ENCODE data around the gene ZCCHC24. TPM values are rescaled to one million over a fixed set of nuclear protein-coding genes. Genes with fewer than 3 reads are reported as not detected.
"Not testable (repeated sequence)": the region's sequence is repeated elsewhere in the genome, so short reads cannot be mapped to it uniquely, and the experiment has no call there.

The ZCCHC24 gene
- total RNA-seq, 4 donors from 2014 or later, result 47.1 to 73.6 (median 55.5) TPM

- DNase-seq (ENCODE audit: low spot score) (no peak), ATAC-seq (ENCODE audit: low FRiP score) (no peak)
- TF ChIP-seq, protein P1, sequence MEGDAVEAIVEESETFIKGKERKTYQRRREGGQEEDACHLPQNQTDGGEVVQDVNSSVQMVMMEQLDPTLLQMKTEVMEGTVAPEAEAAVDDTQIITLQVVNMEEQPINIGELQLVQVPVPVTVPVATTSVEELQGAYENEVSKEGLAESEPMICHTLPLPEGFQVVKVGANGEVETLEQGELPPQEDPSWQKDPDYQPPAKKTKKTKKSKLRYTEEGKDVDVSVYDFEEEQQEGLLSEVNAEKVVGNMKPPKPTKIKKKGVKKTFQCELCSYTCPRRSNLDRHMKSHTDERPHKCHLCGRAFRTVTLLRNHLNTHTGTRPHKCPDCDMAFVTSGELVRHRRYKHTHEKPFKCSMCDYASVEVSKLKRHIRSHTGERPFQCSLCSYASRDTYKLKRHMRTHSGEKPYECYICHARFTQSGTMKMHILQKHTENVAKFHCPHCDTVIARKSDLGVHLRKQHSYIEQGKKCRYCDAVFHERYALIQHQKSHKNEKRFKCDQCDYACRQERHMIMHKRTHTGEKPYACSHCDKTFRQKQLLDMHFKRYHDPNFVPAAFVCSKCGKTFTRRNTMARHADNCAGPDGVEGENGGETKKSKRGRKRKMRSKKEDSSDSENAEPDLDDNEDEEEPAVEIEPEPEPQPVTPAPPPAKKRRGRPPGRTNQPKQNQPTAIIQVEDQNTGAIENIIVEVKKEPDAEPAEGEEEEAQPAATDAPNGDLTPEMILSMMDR (IDR thresholded peaks at IDR 0.05), result no peak
These were observed 104.7 kb downstream of the ZCCHC24 start for GRCh38 chr10:79340646-79341244.

DNA sequence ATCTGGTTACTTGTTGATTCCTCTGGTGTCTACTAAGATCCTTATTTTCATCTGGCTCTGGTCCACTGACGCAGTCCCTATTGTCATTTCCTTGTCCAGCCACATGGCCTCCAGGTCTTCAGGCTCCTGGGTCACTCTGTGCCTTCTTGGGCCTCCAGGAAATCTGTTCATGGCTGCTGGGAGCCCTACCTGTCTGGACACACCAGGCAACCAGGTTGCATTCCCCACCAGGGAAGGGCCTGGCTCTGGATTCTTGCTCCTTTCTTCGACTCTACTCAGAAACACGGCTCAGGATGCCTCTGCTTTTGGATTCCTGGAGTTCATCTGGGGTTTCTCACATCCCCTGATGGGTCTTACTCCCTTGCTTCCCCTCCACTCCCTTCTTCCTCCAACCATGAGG, 106.2 kb downstream of the ZCCHC24 start:
- no peak for DNase-seq (ENCODE audit: low spot score)
- TF ChIP-seq, protein P1 (IDR thresholded peaks at IDR 0.05), result no peak
- no peak for ATAC-seq (ENCODE audit: low FRiP score)

DNA sequence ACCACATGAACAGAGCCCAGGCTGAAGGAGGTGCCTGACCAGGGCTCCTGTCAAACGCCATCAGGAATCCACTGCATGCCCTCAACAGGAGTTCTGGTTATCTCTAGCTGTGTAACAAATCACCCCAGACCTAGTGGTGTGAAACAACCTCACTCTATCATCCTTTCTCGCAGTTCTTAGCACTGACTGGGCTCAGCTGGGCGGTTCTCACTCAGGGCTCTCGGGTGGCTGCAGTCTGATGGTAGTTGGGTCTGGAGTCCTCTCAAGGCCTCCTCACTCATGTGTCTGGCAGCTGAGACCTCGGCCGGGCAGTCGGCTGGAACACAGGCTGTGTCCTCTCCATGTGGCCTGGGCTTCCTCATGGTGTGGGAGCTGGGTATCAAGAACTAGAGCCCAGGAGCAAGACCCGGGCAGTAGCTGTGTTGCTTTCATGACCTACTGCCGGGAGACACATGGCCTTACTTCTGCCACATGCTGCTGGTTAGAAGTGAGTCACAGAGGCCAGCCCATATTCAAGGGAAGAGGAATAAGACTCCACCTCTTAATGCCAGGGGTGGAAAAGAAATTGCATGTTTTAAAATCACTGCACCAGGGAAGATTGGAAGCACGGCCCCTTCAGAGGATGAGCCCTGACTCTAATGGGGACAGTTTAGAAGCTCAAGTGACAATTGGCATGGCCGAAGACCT, 107.5 kb downstream of the ZCCHC24 start:
- DNase-seq (ENCODE audit: low spot score); ATAC-seq (ENCODE audit: low FRiP score): not testable (repeated sequence)

GRCh38 chr10:79336739-79337138, 108.7 kb downstream of the ZCCHC24 start:
- no peak for DNase-seq (ENCODE audit: low spot score)
- TF ChIP-seq, protein P1 (IDR thresholded peaks at IDR 0.05), result no peak

DNA sequence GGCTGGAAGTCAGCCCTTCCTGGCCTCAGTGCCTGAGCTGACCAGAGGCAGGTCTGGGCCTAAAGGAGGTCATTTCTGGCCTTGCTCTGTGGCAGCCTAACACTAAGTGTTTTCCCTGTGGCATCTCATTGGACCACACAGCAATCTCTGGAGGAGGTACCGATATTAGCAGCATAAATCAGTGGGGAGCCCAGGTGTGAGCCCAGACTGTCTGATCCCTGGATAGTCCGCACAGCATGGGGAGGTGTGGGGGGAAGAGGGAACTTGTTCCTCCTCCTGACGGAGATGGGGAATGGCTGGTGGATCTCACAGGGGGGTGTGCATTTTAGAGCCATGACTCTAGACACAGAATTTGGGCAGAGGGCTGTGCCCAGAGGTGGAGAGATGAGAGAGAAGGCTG, 109.1 kb downstream of the ZCCHC24 start:
- DNase-seq (ENCODE audit: low spot score), result no peak
- no peak for ATAC-seq (ENCODE audit: low FRiP score)
- TF ChIP-seq, protein P1 (IDR thresholded peaks at IDR 0.05), result no peak

More at GRCh38 chr10:79336739-79337138, 108.7 kb downstream of the ZCCHC24 start:
- no peak for ATAC-seq (ENCODE audit: low FRiP score)

DNA sequence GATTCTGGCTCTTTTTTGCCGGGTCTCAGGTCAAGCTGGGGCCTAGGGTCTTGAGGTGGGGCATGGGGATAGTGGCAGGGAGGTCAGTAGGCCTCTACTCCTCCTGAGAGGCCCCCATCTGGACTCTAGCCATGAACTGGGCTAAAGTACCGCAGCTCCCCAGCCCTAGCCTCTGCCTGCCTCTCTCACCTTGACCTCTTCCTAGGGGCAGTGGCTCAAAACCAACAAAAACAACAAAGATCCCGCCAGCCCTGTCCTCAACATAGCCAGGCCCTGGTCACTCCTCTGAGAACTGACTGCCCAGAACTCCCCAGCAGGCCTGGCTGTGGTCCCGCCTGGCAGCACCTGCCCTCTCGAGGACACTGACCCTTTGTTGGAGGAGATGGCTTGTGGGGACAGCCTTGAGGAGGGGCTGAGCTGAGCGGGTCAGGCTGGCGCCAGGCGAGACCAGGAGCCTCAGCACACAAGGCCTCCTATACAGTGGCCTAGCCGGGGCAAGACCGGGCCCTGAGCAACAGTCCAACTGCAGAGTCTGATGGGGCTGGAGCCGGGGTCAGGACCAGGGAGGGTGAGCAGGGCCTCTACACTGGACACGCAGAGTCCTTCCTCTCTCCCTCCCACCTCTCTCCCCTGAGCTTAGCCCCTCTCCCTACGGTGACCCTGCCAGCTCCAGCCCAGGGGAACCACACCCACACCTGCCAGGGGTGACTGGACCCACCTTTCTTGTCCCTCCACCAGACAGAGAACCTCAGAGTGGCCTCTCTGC, 109.8 kb downstream of the ZCCHC24 start:
- TF ChIP-seq, protein P1 (IDR thresholded peaks at IDR 0.05), result no peak
- peak; percentile 32 for ATAC-seq (ENCODE audit: low FRiP score)
- no peak for DNase-seq (ENCODE audit: low spot score)

DNA sequence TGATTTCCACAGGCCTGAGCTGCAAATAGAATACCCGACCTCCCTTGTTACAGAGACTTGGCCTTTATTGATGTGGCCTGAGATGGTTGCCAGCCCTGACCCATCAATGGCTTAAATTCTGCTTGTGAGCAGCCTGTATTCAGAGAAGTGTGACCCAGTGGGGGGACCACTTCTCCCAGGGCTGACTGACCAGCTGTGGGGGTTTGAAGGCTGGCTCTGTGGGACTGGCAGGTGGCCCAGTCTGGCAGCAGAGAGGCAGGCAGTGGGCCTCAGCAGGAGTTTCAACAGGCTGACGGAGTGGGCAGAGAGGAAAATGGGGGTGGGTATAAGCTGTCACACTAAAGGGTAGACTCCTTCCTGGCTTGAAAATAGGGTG, 110.3 kb downstream of the ZCCHC24 start:
- ATAC-seq (ENCODE audit: low FRiP score) (no peak), DNase-seq (ENCODE audit: low spot score) (no peak)
- TF ChIP-seq, protein P1 (IDR thresholded peaks at IDR 0.05), result no peak

All from omental fat pad (tissue), 4 donors.